Smooth muscle cell of bladder (primary cell): ENCODE results near the gene HERPUD1. TPM values are rescaled to one million over a fixed set of nuclear protein-coding genes. Genes with fewer than 3 reads are reported as not detected.

ENCODE experiments used
- total RNA-seq: library from RNA; depleted of rRNA; stranded (reverse); fragments of >200 nt; gene quantifications from 2 replicates; pipeline ENCODE4 v1.2.3, GENCODE V29; 2014

Gene HERPUD1
- 77.7 and 84.1 TPM in 2 replicates for total RNA-seq

GRCh38 chr16:56931892-56932720 is at the start of gene HERPUD1:
TSS of gene HERPUD1 (plus strand) at chr16:56932142. CDS start at chr16:56932245, 103 bp downstream.

GRCh38 chr16:56961851-56962281 is 29.9 kb downstream of the HERPUD1 start, which contains the start of gene CETP:
TSS of gene CETP (plus strand) at chr16:56961950. CDS start at chr16:56961980, 30 bp downstream.

GRCh38 chr16:56988948-56989945 is 57.3 kb downstream of the HERPUD1 start, which contains the start of gene NLRC5:
TSS of gene NLRC5 (plus strand) at chr16:56989557. CDS start at chr16:57020713, 31,156 bp downstream.

Other genes with a start within 250 kb of the HERPUD1 start
- 14.1 and 38.0 TPM in 2 replicates for gene MT1X, start 249.7 kb upstream of the HERPUD1 start, total RNA-seq
- gene NUP93, start 202.0 kb upstream of the HERPUD1 start, total RNA-seq = 42.2 and 42.5 TPM in 2 replicates
- gene SLC12A3, start 66.9 kb upstream of the HERPUD1 start, total RNA-seq = under 0.01 TPM in 1 of 2 replicates, not detected in the other
- not detected in 2 replicates for gene CETP, start 29.8 kb downstream of the HERPUD1 start, total RNA-seq
- 12.2 and 12.4 TPM in 2 replicates for gene NLRC5, start 57.4 kb downstream of the HERPUD1 start, total RNA-seq
- 10.2 and 10.4 TPM in 2 replicates for gene CPNE2, start 160.4 kb downstream of the HERPUD1 start, total RNA-seq